ENCODE measurements around the gene AKR7A2. TPM values are rescaled to one million over a fixed set of nuclear protein-coding genes. Genes with fewer than 3 reads are reported as not detected.

The AKR7A2 gene
- total RNA-seq, 4 donors from 2014 or later: 64.5 to 91.0 (median 80.7) TPM

GRCh38 chr1:19353596-19353995 lies 41.7 kb upstream of the AKR7A2 start:
- DNase-seq (ENCODE audit: low spot score in 2 of 2): no peak
- WGBS, 2 donors: 65 to 68% methylated on average over 3 to 6 of the region's 8 CpGs
- TF ChIP-seq POLR2A (IDR thresholded peaks at IDR 0.05) (no peak), CTCF (IDR thresholded peaks at IDR 0.05) (no peak), EP300 (IDR thresholded peaks at IDR 0.05) (no peak)
- Histone ChIP-seq H3K4me3 (no peak overlapping the region), H3K27me3 (no peaks in the 10 kb centered on the region), H3K4me1 (peaks cover 0 to 39% (median 0%) of the 10 kb centered on the region in 4 donors), H3K36me3 (peaks cover 5 to 86% (median 15%) of the 10 kb centered on the region in 3 donors), H3K9me3 (no peaks in the 10 kb centered on the region), H3K27ac (peak overlapping the region in 1 of 4 donors; percentile 54)

- peak overlapping the region in 1 of 4 donors; percentile 54 for H3K27ac ChIP-seq
- 65 to 72% methylated on average over 11 to 14 of the region's 14 CpGs for WGBS, 2 donors
- H3K27me3 ChIP-seq: no peaks in the 10 kb centered on the region
- H3K36me3 ChIP-seq: peaks cover 5 to 94% (median 15%) of the 10 kb centered on the region in 3 donors
- no peak for TF ChIP-seq POLR2A (IDR thresholded peaks at IDR 0.05)
- TF ChIP-seq EP300 (IDR thresholded peaks at IDR 0.05): no peak
- TF ChIP-seq CTCF (IDR thresholded peaks at IDR 0.05): no peak
- no peak overlapping the region for H3K4me3 ChIP-seq
- H3K9me3 ChIP-seq: no peaks in the 10 kb centered on the region
- H3K4me1 ChIP-seq: peaks cover 0 to 42% (median 0%) of the 10 kb centered on the region in 4 donors
- no peak for DNase-seq (ENCODE audit: low spot score in 2 of 2)
Observed at GRCh38 chr1:19352839-19353238, 40.9 kb upstream of the AKR7A2 start.

DNA sequence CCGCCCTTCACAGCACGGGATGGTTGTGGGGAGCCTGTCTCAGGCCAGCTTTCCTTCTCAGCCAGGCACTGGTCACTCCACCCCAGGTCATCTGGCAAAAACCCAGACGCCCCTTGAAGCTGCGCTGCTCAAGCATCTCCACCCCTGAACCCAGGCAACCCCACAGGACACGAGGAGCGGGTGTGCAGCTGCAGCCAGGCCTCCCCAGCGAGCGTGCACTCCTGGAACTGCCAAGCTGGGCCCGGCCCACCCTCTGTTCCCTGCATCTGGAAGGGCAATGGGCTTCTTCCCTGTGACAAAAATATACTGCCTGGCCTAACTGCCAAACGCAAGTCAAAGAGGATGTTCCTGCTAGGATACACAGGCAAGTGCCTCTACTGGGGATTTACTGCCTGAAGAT lies 39.9 kb upstream of the AKR7A2 start:
- 44 to 73% methylated on average over 9 of the region's 10 CpGs for WGBS, 2 donors
- H3K4me3 ChIP-seq: no peak overlapping the region
- DNase-seq (ENCODE audit: low spot score in 2 of 2): peak; percentile 41 to 52
- TF ChIP-seq EP300 (IDR thresholded peaks at IDR 0.05): no peak
- no peak for TF ChIP-seq CTCF (IDR thresholded peaks at IDR 0.05)
- TF ChIP-seq POLR2A (IDR thresholded peaks at IDR 0.05): no peak
- peaks cover 0 to 43% (median 0%) of the 10 kb centered on the region in 4 donors for H3K4me1 ChIP-seq
- peaks cover 5 to 92% (median 15%) of the 10 kb centered on the region in 3 donors for H3K36me3 ChIP-seq
- H3K27me3 ChIP-seq: no peaks in the 10 kb centered on the region
- peak overlapping the region in 1 of 4 donors; percentile 54 for H3K27ac ChIP-seq
- H3K9me3 ChIP-seq: no peaks in the 10 kb centered on the region

DNA sequence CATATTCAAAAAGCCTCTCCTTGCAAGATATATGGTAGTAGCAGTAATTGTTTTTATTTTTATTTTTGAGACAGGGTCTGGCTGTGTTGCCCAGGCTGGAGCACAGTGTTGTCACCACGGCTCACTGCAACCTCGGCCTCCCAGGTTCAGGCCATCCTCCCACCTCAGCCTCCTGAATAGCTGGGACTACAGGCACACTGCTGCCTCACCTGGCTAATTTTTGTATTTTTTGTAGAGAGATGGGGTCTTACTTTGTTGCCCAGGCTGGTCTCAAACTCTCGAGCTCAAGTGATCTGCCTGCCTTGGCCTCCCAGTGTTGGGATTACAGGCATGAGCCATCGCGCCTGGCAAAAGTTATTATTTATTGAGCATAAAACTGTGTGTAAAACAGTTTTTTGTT lies 38.6 kb upstream of the AKR7A2 start:
- TF ChIP-seq EP300 (IDR thresholded peaks at IDR 0.05): no peak
- no peak for TF ChIP-seq CTCF (IDR thresholded peaks at IDR 0.05)
- no peak for TF ChIP-seq POLR2A (IDR thresholded peaks at IDR 0.05)
- H3K4me1 ChIP-seq: peaks cover 0 to 43% (median 0%) of the 10 kb centered on the region in 4 donors
- 94 to 95% methylated on average over 5 of the region's 5 CpGs for WGBS, 2 donors
- no peak for DNase-seq (ENCODE audit: low spot score in 2 of 2)
- no peak overlapping the region for H3K4me3 ChIP-seq
- H3K9me3 ChIP-seq: no peaks in the 10 kb centered on the region
- peaks cover under 1 to 84% (median 6%) of the 10 kb centered on the region in 3 donors for H3K36me3 ChIP-seq
- H3K27ac ChIP-seq: no peak overlapping the region
- H3K27me3 ChIP-seq: no peaks in the 10 kb centered on the region

GRCh38 chr1:19349999-19350398 lies 38.1 kb upstream of the AKR7A2 start:
- Histone ChIP-seq H3K4me1 (peaks cover 0 to 42% (median 0%) of the 10 kb centered on the region in 4 donors), H3K27me3 (no peaks in the 10 kb centered on the region), H3K4me3 (no peak overlapping the region), H3K36me3 (peaks cover 0 to 84% (median 6%) of the 10 kb centered on the region in 3 donors), H3K9me3 (no peaks in the 10 kb centered on the region), H3K27ac (no peak overlapping the region)
- TF ChIP-seq POLR2A (IDR thresholded peaks at IDR 0.05) (no peak), CTCF (IDR thresholded peaks at IDR 0.05) (no peak), EP300 (IDR thresholded peaks at IDR 0.05) (no peak)
- DNase-seq (ENCODE audit: low spot score in 2 of 2): no peak
- WGBS, 2 donors: 87 to 93% methylated on average over 14 to 17 of the region's 17 CpGs

Measured in tibial nerve (tissue), 4 donors.